ENCODE data around the gene MORN4. TPM values are rescaled to one million over a fixed set of nuclear protein-coding genes. Genes with fewer than 3 reads are reported as not detected.

Gene MORN4
- polyA plus RNA-seq, 1 donor (not counting 4 experiments of a cell fraction or from before 2014, with no cell fraction given), result 9.1 TPM

DNA sequence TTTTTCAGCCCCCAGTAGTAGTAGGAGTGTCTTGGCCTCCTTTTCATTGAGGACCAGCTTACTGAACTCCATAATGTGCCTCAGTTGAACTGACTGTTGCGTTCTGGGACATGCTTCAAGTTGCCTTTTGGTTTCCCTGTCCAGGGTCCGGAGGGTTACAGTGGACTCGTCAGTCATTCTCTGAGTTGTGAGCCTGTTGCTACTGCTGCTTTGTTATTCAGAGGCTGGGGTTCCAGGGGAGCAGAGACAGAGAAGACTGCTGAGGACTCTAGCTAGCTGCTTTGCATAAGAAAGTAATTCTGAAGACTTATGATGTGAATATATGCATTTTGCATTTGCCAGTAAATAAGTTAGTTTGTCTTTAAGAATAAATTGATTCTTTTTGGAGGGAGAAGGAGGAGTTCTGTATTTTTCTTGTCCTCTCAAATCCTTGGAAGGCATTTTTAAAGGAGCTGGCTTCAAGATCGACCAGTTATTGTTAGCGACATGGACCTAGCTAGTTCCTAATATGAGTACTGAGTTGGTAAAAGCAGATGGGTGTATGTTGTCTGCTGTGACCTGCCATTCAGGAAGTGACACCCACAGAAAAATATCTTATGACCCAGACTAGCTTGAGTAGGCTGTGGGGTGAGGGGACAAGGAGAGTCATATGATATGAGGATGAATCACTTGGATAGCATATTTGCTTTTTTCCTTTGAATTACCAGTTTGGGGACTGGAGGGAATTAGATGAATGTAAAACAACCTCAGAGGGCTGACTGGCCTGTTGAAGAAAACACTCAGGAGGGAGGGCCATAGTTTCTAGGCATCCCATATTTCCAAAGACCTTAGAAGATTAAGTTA lies 15.5 kb upstream of the MORN4 start:
- peak; percentile 70 for DNase-seq (ENCODE audit: low read depth, low spot score)
- no peaks in the 10 kb centered on the region for H3K27me3 ChIP-seq (ENCODE audit: control insufficient read depth, extremely low read depth, insufficient read depth, low read length)
- peak overlapping the region; percentile 83 for H3K4me2 ChIP-seq (ENCODE audit: control insufficient read depth, extremely low read depth, insufficient read depth, low read depth, low read length)
- dilution Hi-C loops (cut with MboI; ENCODE audit: extremely low pct_ligation_motif_present, low sequenced_read_pairs), result no loop called here
- peak overlapping the region; percentile 91 for H3K27ac ChIP-seq (ENCODE audit: control insufficient read depth, insufficient read depth, low read length)
- H3K4me3 ChIP-seq (ENCODE audit: control insufficient read depth in 2 of 3, extremely low read depth in 1 of 3, insufficient read depth in 2 of 3, low read depth in 1 of 3, low read length in 3 of 3), result peak overlapping the region in 2 of 3 experiments; percentile 48 to 52
- peaks cover 50% of the 10 kb centered on the region for H3K79me2 ChIP-seq (ENCODE audit: control insufficient read depth, insufficient read depth, low read length)
- peak overlapping the region; percentile 60 for H3K9ac ChIP-seq (ENCODE audit: control insufficient read depth, extremely low read depth, insufficient read depth, low read length)
- peak; percentile 95 for FAIRE-seq
- H4K20me1 ChIP-seq (ENCODE audit: control insufficient read depth, extremely low read depth, insufficient read depth, low read length), result no peaks in the 10 kb centered on the region
- TF ChIP-seq EZH2 (IDR thresholded peaks at IDR 0.05; ENCODE audit: low read length), result no peak
- TF ChIP-seq, protein P1, sequence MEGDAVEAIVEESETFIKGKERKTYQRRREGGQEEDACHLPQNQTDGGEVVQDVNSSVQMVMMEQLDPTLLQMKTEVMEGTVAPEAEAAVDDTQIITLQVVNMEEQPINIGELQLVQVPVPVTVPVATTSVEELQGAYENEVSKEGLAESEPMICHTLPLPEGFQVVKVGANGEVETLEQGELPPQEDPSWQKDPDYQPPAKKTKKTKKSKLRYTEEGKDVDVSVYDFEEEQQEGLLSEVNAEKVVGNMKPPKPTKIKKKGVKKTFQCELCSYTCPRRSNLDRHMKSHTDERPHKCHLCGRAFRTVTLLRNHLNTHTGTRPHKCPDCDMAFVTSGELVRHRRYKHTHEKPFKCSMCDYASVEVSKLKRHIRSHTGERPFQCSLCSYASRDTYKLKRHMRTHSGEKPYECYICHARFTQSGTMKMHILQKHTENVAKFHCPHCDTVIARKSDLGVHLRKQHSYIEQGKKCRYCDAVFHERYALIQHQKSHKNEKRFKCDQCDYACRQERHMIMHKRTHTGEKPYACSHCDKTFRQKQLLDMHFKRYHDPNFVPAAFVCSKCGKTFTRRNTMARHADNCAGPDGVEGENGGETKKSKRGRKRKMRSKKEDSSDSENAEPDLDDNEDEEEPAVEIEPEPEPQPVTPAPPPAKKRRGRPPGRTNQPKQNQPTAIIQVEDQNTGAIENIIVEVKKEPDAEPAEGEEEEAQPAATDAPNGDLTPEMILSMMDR (optimal IDR thresholded peaks at IDR 0.05 in 1 of 3, IDR thresholded peaks at IDR 0.05 in 1 of 3, conservative IDR thresholded peaks at IDR 0.05 in 1 of 3; ENCODE audit: extremely low read depth in 1 of 3, insufficient read depth in 2 of 3, low read length in 3 of 3), result no peak
- no peaks in the 10 kb centered on the region for H3K9me1 ChIP-seq (ENCODE audit: control insufficient read depth, extremely low read depth, insufficient read depth, low read length)
- peaks cover 17 to 41% of the 10 kb centered on the region in 2 experiments for H3K36me3 ChIP-seq (ENCODE audit: control insufficient read depth in 2 of 2, extremely low read depth in 1 of 2, insufficient read depth in 2 of 2, low read length in 2 of 2)
- no peaks in the 10 kb centered on the region for H3K9me3 ChIP-seq (ENCODE audit: control insufficient read depth, low read depth, low read length)
- peaks cover 57% of the 10 kb centered on the region for H3K4me1 ChIP-seq (ENCODE audit: control insufficient read depth, extremely low read depth, insufficient read depth, low read length)
- H2AFZ ChIP-seq (ENCODE audit: control insufficient read depth, low read length), result no peak overlapping the region

DNA sequence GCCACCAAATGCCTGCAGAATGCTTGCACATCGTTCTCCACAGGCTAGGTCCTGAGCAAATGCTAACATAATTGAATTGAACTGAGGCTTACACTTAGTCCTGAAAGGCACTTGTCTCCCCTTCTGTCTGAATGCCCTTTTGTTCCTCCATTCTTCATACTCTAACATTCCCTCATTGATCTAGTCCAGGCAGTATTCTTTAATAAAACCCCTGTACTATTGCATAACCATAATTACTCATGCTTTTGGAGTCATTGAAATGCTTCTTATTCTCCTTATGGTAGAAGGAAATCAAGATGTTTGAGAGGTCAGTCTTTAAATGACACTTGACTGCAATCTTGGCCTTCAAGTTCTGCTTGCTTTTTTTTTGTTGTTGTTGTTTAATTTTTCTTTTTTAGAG lies 14.3 kb upstream of the MORN4 start:
- H3K27ac ChIP-seq (ENCODE audit: control insufficient read depth, insufficient read depth, low read length), result peak overlapping the region; percentile 17
- peaks cover 62% of the 10 kb centered on the region for H3K4me1 ChIP-seq (ENCODE audit: control insufficient read depth, extremely low read depth, insufficient read depth, low read length)
- dilution Hi-C loops (cut with MboI; ENCODE audit: extremely low pct_ligation_motif_present, low sequenced_read_pairs), result no loop called here
- peak overlapping the region; percentile 65 for H3K4me2 ChIP-seq (ENCODE audit: control insufficient read depth, extremely low read depth, insufficient read depth, low read depth, low read length)
- peaks cover 54% of the 10 kb centered on the region for H3K79me2 ChIP-seq (ENCODE audit: control insufficient read depth, insufficient read depth, low read length)
- no peaks in the 10 kb centered on the region for H4K20me1 ChIP-seq (ENCODE audit: control insufficient read depth, extremely low read depth, insufficient read depth, low read length)
- no peak overlapping the region for H3K9ac ChIP-seq (ENCODE audit: control insufficient read depth, extremely low read depth, insufficient read depth, low read length)
- FAIRE-seq (peak; percentile 76), DNase-seq (ENCODE audit: low read depth, low spot score) (peak; percentile 23)
- no peaks in the 10 kb centered on the region for H3K9me1 ChIP-seq (ENCODE audit: control insufficient read depth, extremely low read depth, insufficient read depth, low read length)
- no peaks in the 10 kb centered on the region for H3K9me3 ChIP-seq (ENCODE audit: control insufficient read depth, low read depth, low read length)
- H3K4me3 ChIP-seq (ENCODE audit: control insufficient read depth in 2 of 3, extremely low read depth in 1 of 3, insufficient read depth in 2 of 3, low read depth in 1 of 3, low read length in 3 of 3), result peak overlapping the region in 1 of 3 experiments; percentile 4
- no peaks in the 10 kb centered on the region for H3K27me3 ChIP-seq (ENCODE audit: control insufficient read depth, extremely low read depth, insufficient read depth, low read length)
- peaks cover 12 to 39% of the 10 kb centered on the region in 2 experiments for H3K36me3 ChIP-seq (ENCODE audit: control insufficient read depth in 2 of 2, extremely low read depth in 1 of 2, insufficient read depth in 2 of 2, low read length in 2 of 2)
- no peak overlapping the region for H2AFZ ChIP-seq (ENCODE audit: control insufficient read depth, low read length)
- TF ChIP-seq, protein P1 (optimal IDR thresholded peaks at IDR 0.05 in 1 of 3, IDR thresholded peaks at IDR 0.05 in 1 of 3, conservative IDR thresholded peaks at IDR 0.05 in 1 of 3; ENCODE audit: extremely low read depth in 1 of 3, insufficient read depth in 2 of 3, low read length in 3 of 3), result no peak
- no peak for TF ChIP-seq EZH2 (IDR thresholded peaks at IDR 0.05; ENCODE audit: low read length)
